GM12801 (cell line): ENCODE measurements around the gene INPP5D.

Experiments
- CTCF ChIP-seq: IDR thresholded peaks from one replicate; pipeline ENCODE4 v1.5.1; 2011; ENCODE audit warnings: control low read depth; ENCODE audit not compliant: insufficient read length; ENCODE audit errors: extremely low read depth

Gene INPP5D

GRCh38 chr2:233217892-233218377 lies 157.8 kb downstream of the INPP5D start:
- no peak for TF ChIP-seq CTCF

- TF ChIP-seq CTCF: no peak
These were observed 158.7 kb downstream of the INPP5D start for GRCh38 chr2:233218836-233219235.

- TF ChIP-seq CTCF: no peak
These were observed 159.7 kb downstream of the INPP5D start for GRCh38 chr2:233219848-233220247.

- TF ChIP-seq CTCF: no peak
These were observed 161.4 kb downstream of the INPP5D start for GRCh38 chr2:233221378-233222063.

GRCh38 chr2:233223059-233223894 lies 163.1 kb downstream of the INPP5D start:
- TF ChIP-seq CTCF: no peak

- no peak for TF ChIP-seq CTCF
These were observed 165.3 kb downstream of the INPP5D start for GRCh38 chr2:233225230-233226068.

- no peak for TF ChIP-seq CTCF
These were observed 166.4 kb downstream of the INPP5D start for GRCh38 chr2:233226511-233227031.
